Stimulated activated CD4-positive, alpha-beta T cell treated with anti-CD3 and anti-CD28 coated beads, Interleukin-15, amount 100 ng/mL, for 24 hours (primary cell): ENCODE data around the gene B3GALT5.
"Not testable (repeated sequence)": the region's sequence is repeated elsewhere in the genome, so short reads cannot be mapped to it uniquely, and the experiment has no call there.

Experiments used
- DNase-seq: peaks from one replicate; pipeline ENCODE4 v3.0.0-alpha.2; 2020

Gene B3GALT5

GRCh38 chr21:39669485-39669884, 56.7 kb downstream of the B3GALT5 start:
- no peak for DNase-seq

- no peak for DNase-seq
Observed at GRCh38 chr21:39669976-39670661, 57.4 kb downstream of the B3GALT5 start.

- DNase-seq = no peak
Observed at GRCh38 chr21:39670701-39671100, 58.0 kb downstream of the B3GALT5 start.

- DNase-seq = no peak
Observed at GRCh38 chr21:39671986-39672385, 59.2 kb downstream of the B3GALT5 start.

- DNase-seq = no peak
Observed at GRCh38 chr21:39673163-39673562, 60.4 kb downstream of the B3GALT5 start.

- no peak for DNase-seq
Observed at GRCh38 chr21:39673736-39674135, 61.0 kb downstream of the B3GALT5 start.

GRCh38 chr21:39674801-39675200, 62.1 kb downstream of the B3GALT5 start:
- DNase-seq = no peak

- no peak for DNase-seq
Observed at GRCh38 chr21:39675590-39675989, 62.9 kb downstream of the B3GALT5 start.

- no peak for DNase-seq
Observed at GRCh38 chr21:39675993-39676661, 63.4 kb downstream of the B3GALT5 start.

- DNase-seq = no peak
Observed at GRCh38 chr21:39680216-39680615, 67.5 kb downstream of the B3GALT5 start.

GRCh38 chr21:39681257-39681656, 68.5 kb downstream of the B3GALT5 start:
- DNase-seq = no peak

- no peak for DNase-seq
Observed at GRCh38 chr21:39681845-39682244, 69.1 kb downstream of the B3GALT5 start.

- no peak for DNase-seq
Observed at GRCh38 chr21:39685236-39685635, 72.5 kb downstream of the B3GALT5 start.

GRCh38 chr21:39685991-39686390, 73.3 kb downstream of the B3GALT5 start:
- DNase-seq = no peak

- no peak for DNase-seq
Observed at GRCh38 chr21:39686646-39687468, 74.1 kb downstream of the B3GALT5 start.

- no peak for DNase-seq
Observed at GRCh38 chr21:39688010-39688409, 75.3 kb downstream of the B3GALT5 start.

- not testable (repeated sequence) for DNase-seq
Observed at GRCh38 chr21:39689860-39690259, 77.1 kb downstream of the B3GALT5 start.

- no peak for DNase-seq
Observed at GRCh38 chr21:39690454-39690853, 77.7 kb downstream of the B3GALT5 start.

- DNase-seq = no peak
Observed at GRCh38 chr21:39694750-39695149, 82.0 kb downstream of the B3GALT5 start.

- DNase-seq = no peak
Observed at GRCh38 chr21:39696196-39696595, 83.5 kb downstream of the B3GALT5 start.

GRCh38 chr21:39696618-39697017, 83.9 kb downstream of the B3GALT5 start:
- no peak for DNase-seq

- DNase-seq = no peak
Observed at GRCh38 chr21:39700318-39700717, 87.6 kb downstream of the B3GALT5 start.

GRCh38 chr21:39703578-39703977, 90.8 kb downstream of the B3GALT5 start:
- DNase-seq = no peak

- no peak for DNase-seq
Observed at GRCh38 chr21:39705849-39706248, 93.1 kb downstream of the B3GALT5 start.
